Brain microvascular endothelial cell (primary cell): ENCODE measurements around the gene FKBP11.

Source experiments
- DNase-seq: peaks from one replicate; pipeline ENCODE4 v3.0.0-alpha.2; 2020
- H3K27ac ChIP-seq: fragments of 250-450 bp; sonication (Bioruptor Pico); 2 replicates; pipeline ENCODE4 v1.5.1; 2020; ENCODE audit warnings: mild to moderate bottlenecking, moderate library complexity
- H3K27me3 ChIP-seq: fragments of 250-450 bp; sonication (Bioruptor Pico); replicated peaks from 2 replicates; pipeline ENCODE4 v1.5.1; 2020; ENCODE audit warnings: mild to moderate bottlenecking
- H3K36me3 ChIP-seq: fragments of 250-450 bp; sonication (Bioruptor Pico); replicated peaks from 2 replicates; pipeline ENCODE4 v1.5.1; 2020; ENCODE audit warnings: mild to moderate bottlenecking
- H3K4me3 ChIP-seq: 2 replicates; pipeline ENCODE4 v1.5.1; 2011; ENCODE audit warnings: low read depth, mild to moderate bottlenecking, control low read depth, low read length, moderate library complexity
- CTCF ChIP-seq: IDR thresholded peaks from 2 replicates; pipeline ENCODE4 v1.5.1; 2011; ENCODE audit warnings: low read depth, mild to moderate bottlenecking, moderate library complexity, low read length, control low read depth, inconsistent platforms; ENCODE audit errors: missing control alignments
- in situ Hi-C: cut with HindIII; loops from 2 replicates; pipeline ENCODE4 v1.10.0; 2017; ENCODE audit warnings: low sequenced_read_pairs, low pct_ligation_motif_present

Gene FKBP11

GRCh38 chr12:48947727-48948126 lies 22.4 kb upstream of the FKBP11 start:
- H3K27ac ChIP-seq: no peak overlapping the region
- no peak for TF ChIP-seq CTCF
- H3K36me3 ChIP-seq: peaks cover 12% of the 10 kb centered on the region
- DNase-seq: no peak
- H3K4me3 ChIP-seq: no peak overlapping the region
- no peaks in the 10 kb centered on the region for H3K27me3 ChIP-seq
- in situ Hi-C loops: no loop called here

- in situ Hi-C loops: no loop called here
- no peaks in the 10 kb centered on the region for H3K27me3 ChIP-seq
- no peak overlapping the region for H3K27ac ChIP-seq
- no peak overlapping the region for H3K4me3 ChIP-seq
- no peak for DNase-seq
- TF ChIP-seq CTCF: no peak
- peaks cover 13% of the 10 kb centered on the region for H3K36me3 ChIP-seq
Measured at GRCh38 chr12:48946943-48947342, 21.7 kb upstream of the FKBP11 start.

- DNase-seq: no peak
- in situ Hi-C loops: no loop called here
- no peak overlapping the region for H3K4me3 ChIP-seq
- no peak overlapping the region for H3K27ac ChIP-seq
- TF ChIP-seq CTCF: no peak
- H3K36me3 ChIP-seq: peaks cover 14% of the 10 kb centered on the region
- no peaks in the 10 kb centered on the region for H3K27me3 ChIP-seq
Measured at GRCh38 chr12:48946205-48946604, 20.9 kb upstream of the FKBP11 start.

- peaks cover 39% of the 10 kb centered on the region for H3K36me3 ChIP-seq
- no peak for TF ChIP-seq CTCF
- DNase-seq: no peak
- in situ Hi-C loops: no loop called here
- no peak overlapping the region for H3K4me3 ChIP-seq
- H3K27me3 ChIP-seq: no peaks in the 10 kb centered on the region
- H3K27ac ChIP-seq: no peak overlapping the region
Measured at GRCh38 chr12:48943221-48943620, 17.9 kb upstream of the FKBP11 start.

- H3K27me3 ChIP-seq: no peaks in the 10 kb centered on the region
- DNase-seq: no peak
- H3K27ac ChIP-seq: no peak overlapping the region
- in situ Hi-C loops: no loop called here
- no peak overlapping the region for H3K4me3 ChIP-seq
- TF ChIP-seq CTCF: no peak
- H3K36me3 ChIP-seq: peaks cover 59% of the 10 kb centered on the region
Measured at GRCh38 chr12:48940181-48940580, 14.9 kb upstream of the FKBP11 start.

GRCh38 chr12:48938805-48939204 lies 13.5 kb upstream of the FKBP11 start:
- Histone ChIP-seq H3K27me3 (no peaks in the 10 kb centered on the region), H3K4me3 (no peak overlapping the region), H3K36me3 (peaks cover 71% of the 10 kb centered on the region), H3K27ac (no peak overlapping the region)
- DNase-seq: no peak
- no peak for TF ChIP-seq CTCF
- in situ Hi-C loops: no loop called here
